LNCaP clone FGC (cell line): Measurements from ENCODE around the gene WASL.
"Not testable (repeated sequence)": the region's sequence is repeated elsewhere in the genome, so short reads cannot be mapped to it uniquely, and the experiment has no call there.

ENCODE experiments used
- DNase-seq: peaks from one replicate; pipeline ENCODE4 v3.0.0-alpha.2; 2011; ENCODE audit warnings: low read depth
- H3K4me3 ChIP-seq: 2 replicates; pipeline ENCODE4 v1.5.1; 2011; ENCODE audit warnings: mild to moderate bottlenecking, low read depth, low read length, control low read depth
- CTCF ChIP-seq: IDR thresholded peaks from 2 replicates; pipeline ENCODE4 v1.5.1; 2012; ENCODE audit warnings: mild to moderate bottlenecking; ENCODE audit not compliant: control insufficient read depth, insufficient read depth; ENCODE audit errors: extremely low read depth

The WASL gene

GRCh38 chr7:123745437-123745836 is 3.4 kb downstream of the WASL start:
- TF ChIP-seq CTCF: no peak
- no peak overlapping the region for H3K4me3 ChIP-seq
- no peak for DNase-seq

- no peak for DNase-seq
- H3K4me3 ChIP-seq: no peak overlapping the region
- TF ChIP-seq CTCF: no peak
These were observed 4.4 kb downstream of the WASL start for GRCh38 chr7:123744416-123744815.

- no peak for DNase-seq
- TF ChIP-seq CTCF: no peak
- H3K4me3 ChIP-seq: no peak overlapping the region
These were observed 6.9 kb downstream of the WASL start for GRCh38 chr7:123741940-123742339.

GRCh38 chr7:123738808-123739207 is 10.0 kb downstream of the WASL start:
- H3K4me3 ChIP-seq: no peak overlapping the region
- TF ChIP-seq CTCF: no peak
- DNase-seq: no peak

GRCh38 chr7:123738356-123738755 is 10.4 kb downstream of the WASL start:
- no peak overlapping the region for H3K4me3 ChIP-seq
- no peak for TF ChIP-seq CTCF
- DNase-seq: no peak

GRCh38 chr7:123737168-123737674 is 11.6 kb downstream of the WASL start:
- not testable (repeated sequence) for H3K4me3 ChIP-seq, DNase-seq

- H3K4me3 ChIP-seq: no peak overlapping the region
- no peak for DNase-seq
- no peak for TF ChIP-seq CTCF
These were observed 13.3 kb downstream of the WASL start for GRCh38 chr7:123735539-123735938.
